Putamen (tissue), 1 donor: Measurements from ENCODE around the gene FAM135A.
"Not testable (repeated sequence)": the region's sequence is repeated elsewhere in the genome, so short reads cannot be mapped to it uniquely, and the experiment has no call there.

ENCODE experiments used
- DNase-seq: peaks from one replicate; pipeline ENCODE4 v3.0.0-alpha.2; 2016; ENCODE audit warnings: low spot score

FAM135A gene

DNA sequence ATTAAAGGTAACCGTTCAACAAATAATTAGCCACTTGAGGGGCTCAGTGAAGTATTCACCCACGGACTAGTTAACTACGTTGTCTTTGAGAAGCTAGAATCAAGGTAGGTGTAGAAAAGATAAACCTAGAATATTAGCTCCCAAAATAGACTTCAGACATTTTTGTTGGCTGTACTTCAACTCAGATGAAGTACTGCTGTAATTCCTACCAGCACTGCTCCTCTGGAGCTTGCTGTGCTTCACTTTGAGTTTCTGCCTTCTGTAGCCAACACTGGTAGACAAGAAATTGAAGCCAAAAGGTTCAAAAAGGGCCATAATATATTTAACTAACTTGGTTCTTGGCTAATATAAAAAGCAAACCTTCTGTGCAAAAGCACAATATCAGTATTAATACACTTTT is 134.6 kb downstream of the FAM135A start:
- no peak for DNase-seq

DNA sequence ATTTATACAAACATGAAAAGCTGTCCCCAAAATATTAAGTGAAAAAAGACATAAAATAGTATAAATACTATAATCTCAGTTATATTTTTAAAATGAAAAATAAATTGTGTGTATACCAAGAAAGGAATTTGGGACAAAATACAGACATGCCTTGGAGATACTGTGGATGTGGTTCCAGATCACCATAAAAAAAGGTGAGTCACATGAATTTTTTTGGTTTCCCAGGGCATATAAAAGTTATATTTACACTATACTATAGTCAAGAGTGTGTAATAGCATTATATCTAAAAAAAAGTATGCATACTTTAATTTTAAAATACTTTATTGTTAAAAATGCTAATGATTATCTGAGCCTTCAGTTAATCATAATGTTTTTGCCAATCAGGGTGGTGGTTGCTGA is 136.0 kb downstream of the FAM135A start:
- DNase-seq, result no peak

GRCh38 chr6:70551566-70551965 is 138.3 kb downstream of the FAM135A start:
- no peak for DNase-seq

- not testable (repeated sequence) for DNase-seq
These were observed 139.1 kb downstream of the FAM135A start for GRCh38 chr6:70552286-70552940.

GRCh38 chr6:70552974-70553373 is 139.7 kb downstream of the FAM135A start:
- no peak for DNase-seq

DNA sequence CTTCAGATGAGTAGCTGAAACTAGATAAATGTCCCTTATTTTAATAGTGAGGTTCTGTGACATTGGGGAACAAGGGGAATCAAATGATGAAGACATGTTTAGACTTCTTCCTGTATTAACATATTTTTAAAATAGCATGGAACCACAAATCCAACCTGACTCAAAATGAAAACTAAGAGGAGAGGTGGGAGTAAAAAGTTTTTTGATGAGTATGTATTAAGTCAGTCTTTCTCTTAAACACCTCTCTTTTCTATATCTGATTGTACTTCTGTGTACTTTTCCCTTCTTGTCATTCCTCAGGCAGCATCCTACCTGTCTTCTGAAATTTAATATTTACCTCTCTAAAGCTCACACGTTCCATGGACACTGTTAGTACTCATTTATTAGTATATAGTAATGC is 144.7 kb downstream of the FAM135A start:
- DNase-seq, result no peak

- DNase-seq, result not testable (repeated sequence)
These were observed 149.1 kb downstream of the FAM135A start for GRCh38 chr6:70562401-70562800.

DNA sequence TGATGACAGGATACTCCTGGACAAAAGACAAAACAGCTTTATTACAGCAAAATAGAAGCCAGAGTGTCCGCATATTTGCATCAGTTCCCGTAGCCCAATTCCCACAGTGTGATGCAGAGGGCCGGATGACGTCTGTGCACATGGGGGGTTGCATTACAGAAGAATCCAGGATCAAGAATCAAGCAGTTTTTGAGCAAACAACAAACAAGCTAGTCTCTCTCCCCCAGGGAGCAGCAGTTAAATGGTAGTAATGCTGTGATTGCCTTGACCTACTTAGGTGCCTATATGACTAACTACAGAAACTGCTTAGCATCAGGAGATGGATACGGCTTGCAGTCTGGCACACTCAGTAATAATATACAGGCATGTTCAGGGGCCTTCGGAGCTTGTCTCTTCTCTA is 150.2 kb downstream of the FAM135A start:
- no peak for DNase-seq

- DNase-seq, result peak; percentile 92
These were observed 153.6 kb downstream of the FAM135A start, which contains the start of gene SDHAF4 for GRCh38 chr6:70566751-70567382. SDHAF4 (plus strand) TSS chr6:70566930; CDS start chr6:70566941, 11 bp downstream.

DNA sequence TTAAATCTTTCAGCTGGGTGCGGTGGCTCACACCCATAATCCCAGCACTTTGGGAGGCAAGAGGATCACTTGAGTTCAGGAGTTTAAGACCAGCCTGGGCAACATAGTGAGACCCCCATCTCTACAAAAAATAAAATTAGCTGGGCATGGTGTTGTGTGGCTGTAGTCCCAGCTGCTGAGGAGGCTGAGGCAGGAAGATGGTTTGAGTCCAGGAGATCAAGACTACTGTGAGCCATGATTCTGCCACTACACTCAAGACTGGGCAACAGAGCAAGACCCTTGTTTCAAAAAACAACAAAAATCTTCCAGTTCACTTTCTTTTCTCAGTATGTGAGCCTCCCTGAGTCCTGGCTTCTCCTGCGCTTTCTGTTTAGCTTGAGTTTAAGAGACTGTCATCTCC is 161.3 kb downstream of the FAM135A start:
- no peak for DNase-seq

GRCh38 chr6:70575899-70576495 is 162.7 kb downstream of the FAM135A start:
- DNase-seq, result no peak

DNA sequence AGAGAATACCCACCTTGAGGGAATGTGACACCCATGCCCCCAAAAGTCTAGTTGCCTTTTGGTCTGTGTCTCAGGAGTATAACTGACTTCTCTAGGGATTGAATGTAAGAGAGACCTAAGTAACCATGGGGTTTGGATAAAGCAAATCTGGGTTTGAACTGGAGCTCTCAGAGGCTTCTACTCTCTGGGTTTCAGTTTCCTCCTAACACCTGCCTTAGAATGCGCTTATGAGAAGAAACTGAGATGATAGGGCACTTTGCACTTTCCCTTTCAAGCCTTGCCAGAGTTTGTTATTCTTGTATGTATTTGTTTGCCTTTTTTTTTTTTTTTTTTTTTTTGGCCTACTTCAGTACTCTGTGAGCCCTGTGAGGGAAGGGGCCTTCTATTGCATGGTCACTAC is 172.8 kb downstream of the FAM135A start:
- no peak for DNase-seq

- no peak for DNase-seq
These were observed 177.1 kb downstream of the FAM135A start for GRCh38 chr6:70590400-70590799.

- DNase-seq, result no peak
These were observed 179.2 kb downstream of the FAM135A start for GRCh38 chr6:70592391-70593117.

DNA sequence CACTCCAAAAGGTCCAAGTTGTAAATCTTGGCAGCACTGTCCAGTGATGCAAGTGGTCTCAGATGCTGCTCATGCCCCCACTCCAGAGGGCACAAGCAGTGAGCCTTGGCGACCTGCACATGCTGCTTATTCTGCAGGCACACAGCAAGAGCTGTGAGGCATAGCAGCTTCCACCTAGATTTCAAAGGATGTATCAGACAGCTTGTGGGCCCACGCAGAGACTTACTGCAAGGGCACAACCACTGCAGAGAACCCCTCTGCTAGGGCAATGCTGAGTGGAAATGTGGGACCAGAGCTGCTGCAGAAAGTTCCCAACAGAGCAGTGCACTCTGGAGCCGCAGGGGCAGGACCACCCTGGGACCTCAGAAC is 179.8 kb downstream of the FAM135A start:
- DNase-seq, result no peak

DNA sequence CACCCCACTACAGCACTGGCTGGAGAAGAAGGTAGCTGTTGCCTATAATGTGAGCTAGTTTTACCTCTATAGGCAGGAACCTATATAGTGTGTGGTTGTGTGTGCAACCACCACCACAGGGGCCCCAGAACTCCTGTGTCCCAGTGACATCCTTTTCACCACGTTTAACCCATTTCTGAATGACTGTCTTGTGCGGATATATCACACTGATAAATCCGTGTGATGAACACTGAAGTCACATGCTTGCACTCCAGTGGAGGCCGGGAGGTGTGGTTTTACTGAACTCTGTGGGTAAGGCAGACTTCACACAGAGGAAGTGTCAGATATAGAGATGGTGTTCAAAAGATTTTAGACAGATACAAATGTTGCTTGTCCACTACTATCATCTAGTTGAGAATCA is 185.9 kb downstream of the FAM135A start:
- DNase-seq, result no peak

- DNase-seq, result no peak
These were observed 187.7 kb downstream of the FAM135A start for GRCh38 chr6:70601014-70601413.

- DNase-seq, result no peak
These were observed 190.9 kb downstream of the FAM135A start for GRCh38 chr6:70604254-70604653.

DNA sequence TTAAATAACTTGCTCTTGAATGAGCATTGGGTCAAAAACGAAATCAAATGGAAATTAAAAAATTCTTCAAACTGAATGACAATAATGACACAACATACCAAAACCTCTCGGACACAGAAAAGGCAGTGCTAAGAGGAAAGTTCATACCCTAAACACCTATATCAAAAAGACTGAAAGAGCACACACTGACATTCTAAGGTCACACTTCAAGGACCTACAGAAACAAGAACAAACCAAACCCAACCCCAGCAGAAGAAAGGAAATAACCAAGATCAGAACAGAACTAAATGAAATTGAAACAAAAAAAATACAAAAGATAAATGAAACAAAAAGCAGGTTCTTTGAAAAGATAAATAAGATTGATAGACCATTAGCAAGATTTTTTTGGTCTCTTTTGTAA is 194.1 kb downstream of the FAM135A start:
- not testable (repeated sequence) for DNase-seq

DNA sequence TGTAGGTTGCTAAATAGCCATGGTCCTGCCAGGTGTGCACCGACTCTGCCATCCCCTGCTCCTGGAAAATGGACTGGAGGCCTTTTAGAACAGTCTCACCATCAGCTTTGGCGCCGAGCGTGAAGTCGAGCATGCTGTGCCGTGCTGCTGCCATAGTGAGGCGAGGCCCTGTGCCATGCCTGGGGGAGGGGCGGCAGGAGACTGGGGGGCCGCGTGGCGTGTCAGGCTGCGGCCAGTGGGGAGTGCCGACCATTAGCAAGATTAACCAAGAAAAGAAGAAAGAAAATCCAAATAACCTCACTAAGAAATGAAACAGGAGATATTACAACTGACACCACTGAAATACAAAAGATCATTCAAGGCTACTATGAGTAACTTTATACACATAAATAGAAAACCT is 195.9 kb downstream of the FAM135A start:
- not testable (repeated sequence) for DNase-seq
